HEK293 (cell line): ENCODE data around the gene TMEM183A.

Experiments
- CTCF ChIA-PET: fragments of 350-600 bp; formaldehyde crosslinking; extraction: SDS; loops from one replicate; lab custom pipeline; 2021; ENCODE audit warnings: antibody characterized with exemption; lab: Yijun Ruan, JAX
- POLR2A ChIA-PET: fragments of 300-600 bp; formaldehyde crosslinking; extraction: SDS; loops from one replicate; lab custom pipeline; 2020; ENCODE audit warnings: antibody characterized with exemption, inconsistent platforms; lab: Yijun Ruan, JAX
- H3K27ac ChIP-seq: fragments of 200-500 bp; sonication (Bioruptor generic); 2 replicates; pipeline ENCODE4 v1.5.1; 2014; ENCODE audit warnings: low read depth, low read length, control low read depth, inconsistent platforms; ENCODE audit errors: extremely low read depth
- H3K36me3 ChIP-seq, 2 experiments: fragments of 200-500 bp in 1 of 2; sonication (Bioruptor generic) in 1 of 2; 1 replicate in 1 of 2; 2 replicates in 1 of 2; pipeline ENCODE4 v1.5.1; 2014 to 2017; ENCODE audit warnings: inconsistent platforms in 2 of 2, low read length in 2 of 2; ENCODE audit not compliant: control insufficient read depth in 2 of 2, insufficient read depth in 1 of 2
- H3K4me1 ChIP-seq: fragments of 200-500 bp; sonication (Bioruptor generic); 2 replicates; pipeline ENCODE4 v1.5.1; 2014; ENCODE audit warnings: mild to moderate bottlenecking, low read length, inconsistent platforms; ENCODE audit not compliant: control insufficient read depth, insufficient read depth
- H3K4me3 ChIP-seq: 2 replicates; pipeline ENCODE4 v1.5.1; 2011; ENCODE audit warnings: low read depth, mild to moderate bottlenecking, control low read depth, low read length, moderate library complexity
- H3K9me3 ChIP-seq: fragments of 200-500 bp; sonication (Bioruptor generic); 2 replicates; pipeline ENCODE4 v1.5.1; 2014; ENCODE audit warnings: low read depth, low read length, inconsistent platforms; ENCODE audit not compliant: control insufficient read depth, insufficient read depth
- PRDM10 ChIP-seq: fragments of 450-650 bp; formaldehyde crosslinking; IDR thresholded peaks from 2 replicates; pipeline ENCODE4 v1.5.1; 2016; ENCODE audit warnings: missing biosample characterization, missing genetic modification characterization
- WT1 ChIP-seq: fragments of 450-650 bp; formaldehyde crosslinking; IDR thresholded peaks from 2 replicates; pipeline ENCODE4 v1.5.1; 2016; ENCODE audit warnings: missing biosample characterization, missing genetic modification characterization
- ZBTB21 ChIP-seq: fragments of 450-650 bp; formaldehyde crosslinking; IDR thresholded peaks from 2 replicates; pipeline ENCODE4 v1.5.1; 2017; ENCODE audit warnings: missing biosample characterization, missing genetic modification characterization
- ZNF155 ChIP-seq: fragments of 450-650 bp; formaldehyde crosslinking; IDR thresholded peaks from 2 replicates; pipeline ENCODE4 v1.5.1; 2016; ENCODE audit warnings: missing biosample characterization, missing genetic modification characterization
- ZNF184 ChIP-seq: fragments of 450-650 bp; IDR thresholded peaks from 2 replicates; pipeline ENCODE4 v1.5.1; 2018; ENCODE audit warnings: missing biosample characterization, mild to moderate bottlenecking, missing genetic modification characterization
- ZNF19 ChIP-seq: fragments of 450-650 bp; formaldehyde crosslinking; IDR thresholded peaks from 2 replicates; pipeline ENCODE4; 2016; ENCODE audit warnings: missing biosample characterization, missing genetic modification characterization, low read depth
- ZNF311 ChIP-seq: fragments of 450-650 bp; formaldehyde crosslinking; IDR thresholded peaks from 2 replicates; pipeline ENCODE4 v1.5.1; 2017; ENCODE audit warnings: missing biosample characterization, missing genetic modification characterization, borderline replicate concordance
- ZNF416 ChIP-seq: fragments of 450-650 bp; formaldehyde crosslinking; IDR thresholded peaks from 2 replicates; pipeline ENCODE4 v1.5.1; 2016; ENCODE audit warnings: missing biosample characterization, missing genetic modification characterization
- ZNF449 ChIP-seq: fragments of 450-650 bp; formaldehyde crosslinking; IDR thresholded peaks from 2 replicates; pipeline ENCODE4 v1.5.1; 2017; ENCODE audit warnings: missing biosample characterization, mild to moderate bottlenecking, missing genetic modification characterization, moderate library complexity
- ZNF518A ChIP-seq: fragments of 450-650 bp; formaldehyde crosslinking; conservative IDR thresholded peaks from 2 replicates; pipeline ENCODE4 v1.5.1; 2016; ENCODE audit warnings: low read depth, missing biosample characterization, missing genetic modification characterization
- ZNF548 ChIP-seq: fragments of 450-650 bp; formaldehyde crosslinking; IDR thresholded peaks from 2 replicates; pipeline ENCODE4 v1.5.1; 2016; ENCODE audit warnings: missing biosample characterization, missing genetic modification characterization
- ZNF549 ChIP-seq: fragments of 450-650 bp; IDR thresholded peaks from 2 replicates; pipeline ENCODE4 v1.5.1; 2018; ENCODE audit warnings: missing biosample characterization, missing genetic modification characterization, mild to moderate bottlenecking, inconsistent platforms, moderate library complexity
- ZNF747 ChIP-seq: fragments of 450-650 bp; formaldehyde crosslinking; IDR thresholded peaks from 2 replicates; pipeline ENCODE4 v1.5.1; 2016; ENCODE audit warnings: missing biosample characterization, missing genetic modification characterization
- ZNF777 ChIP-seq: fragments of 450-650 bp; formaldehyde crosslinking; IDR thresholded peaks from 2 replicates; pipeline ENCODE4 v1.5.1; 2017; ENCODE audit warnings: missing biosample characterization, missing genetic modification characterization, borderline replicate concordance
- ZNF837 ChIP-seq: fragments of 450-650 bp; formaldehyde crosslinking; IDR thresholded peaks from 2 replicates; pipeline ENCODE4 v1.5.1; 2016; ENCODE audit warnings: missing biosample characterization, missing genetic modification characterization

Gene TMEM183A

GRCh38 chr1:202979459-202979858 is 27.7 kb upstream of the TMEM183A start:
- TF ChIP-seq ZNF449 (tag by site-specific recombination) (no peak), ZNF155 (tag by site-specific recombination) (no peak), ZNF311 (no peak), ZBTB21 (tag by site-specific recombination) (no peak), ZNF549 (no peak), ZNF19 (tag by site-specific recombination) (no peak), ZNF518A (tag by site-specific recombination) (no peak), ZNF548 (tag by site-specific recombination) (no peak), ZNF747 (tag by site-specific recombination) (no peak), PRDM10 (tag by site-specific recombination) (no peak), ZNF416 (tag by site-specific recombination) (no peak)
- Histone ChIP-seq H3K4me3 (no peak overlapping the region), H3K36me3 (no peaks in the 10 kb centered on the region), H3K4me1 (no peaks in the 10 kb centered on the region), H3K27ac (no peak overlapping the region), H3K9me3 (no peaks in the 10 kb centered on the region)
- ChIA-PET CTCF (interaction anchor here (0.5 kb wide), 1 partner anchor 19 kb away, joined by 3 read pairs; no protein-coding TSS in a partner anchor), POLR2A (no interaction called here)

GRCh38 chr1:202981939-202982338 is 25.2 kb upstream of the TMEM183A start:
- Histone ChIP-seq H3K9me3 (no peaks in the 10 kb centered on the region), H3K4me1 (no peaks in the 10 kb centered on the region), H3K36me3 (no peaks in the 10 kb centered on the region), H3K27ac (no peak overlapping the region), H3K4me3 (no peak overlapping the region)
- TF ChIP-seq WT1 (tag by site-specific recombination), result no peak
- TF ChIP-seq ZNF837 (tag by site-specific recombination), result no peak
- TF ChIP-seq ZNF184, result no peak
- no peak for TF ChIP-seq ZNF777 (tag by site-specific recombination)
- POLR2A ChIA-PET, result interaction anchor here (0.6 kb wide), 1 partner anchor 55 kb away, joined by 4 read pairs; the partner anchor contains the start of gene KLHL12
- CTCF ChIA-PET, result interaction anchor here (0.9 to 1.2 kb wide), 3 partner anchors 11 to 17 kb away, joined by 3 to 5 read pairs (median 3); no protein-coding TSS in a partner anchor
